Peyer's patch (tissue), 4 donors: ENCODE data around the gene ZC2HC1B. TPM values are rescaled to one million over a fixed set of nuclear protein-coding genes. Genes with fewer than 3 reads are reported as not detected.
"Not testable (repeated sequence)": the region's sequence is repeated elsewhere in the genome, so short reads cannot be mapped to it uniquely, and the experiment has no call there.

ENCODE experiments used
- DNase-seq, 3 donors: peaks; one replicate each; pipeline ENCODE4 v3.0.0-alpha.2; 2017 to 2019
- H3K27ac ChIP-seq, 4 donors: fragments of 200-600 bp; sonication (generic); one replicate each; pipeline ENCODE4 v1.5.1; 2016 to 2019
- H3K27me3 ChIP-seq, 2 donors: fragments of 200-600 bp; sonication (generic); one replicate each; pipeline ENCODE4 v1.5.1; 2019
- H3K36me3 ChIP-seq, 3 donors: fragments of 200-600 bp; sonication (generic); one replicate each; pipeline ENCODE4 v1.5.1; 2016 to 2019
- H3K4me1 ChIP-seq, 4 donors: fragments of 200-600 bp; sonication (generic); one replicate each; pipeline ENCODE4 v1.5.1; 2016 to 2019
- H3K4me3 ChIP-seq, 4 donors: fragments of 200-600 bp; sonication (generic); 1 replicate in 3 of 4; 2 replicates in 1 of 4; pipeline ENCODE4 v1.5.1; 2016 to 2019; ENCODE audit warnings: mild to moderate bottlenecking in 1 of 4
- H3K9me3 ChIP-seq, 4 donors: fragments of 200-600 bp; sonication (generic); one replicate each; pipeline ENCODE4 v1.5.1; 2016 to 2019; ENCODE audit warnings: mild to moderate bottlenecking in 1 of 4
- POLR2A ChIP-seq, 2 donors: fragments of 450-650 bp; IDR thresholded peaks; one replicate each; pipeline ENCODE4 v1.5.1; 2017; ENCODE audit warnings: antibody characterized with exemption in 2 of 2, mild to moderate bottlenecking in 2 of 2, moderate library complexity in 2 of 2
- total RNA-seq, 4 donors: library from RNA; depleted of rRNA; stranded (reverse); fragments of >200 nt; gene quantifications; one replicate each; pipeline ENCODE4 v1.1.0, GENCODE V29; 2016
- TF ChIP-seq, protein P1 (sequence below), 6 experiments: fragments of 450-650 bp in 4 of 6; fragments of 200-600 bp in 2 of 6; sonication (generic) in 1 of 6; IDR thresholded peaks; one replicate each; pipeline ENCODE4 v1.5.1; 2017 to 2019; ENCODE audit warnings: antibody characterized with exemption in 6 of 6, mild to moderate bottlenecking in 3 of 6, moderate library complexity in 1 of 6

Gene ZC2HC1B
- total RNA-seq, 4 donors from 2014 or later = not detected

DNA sequence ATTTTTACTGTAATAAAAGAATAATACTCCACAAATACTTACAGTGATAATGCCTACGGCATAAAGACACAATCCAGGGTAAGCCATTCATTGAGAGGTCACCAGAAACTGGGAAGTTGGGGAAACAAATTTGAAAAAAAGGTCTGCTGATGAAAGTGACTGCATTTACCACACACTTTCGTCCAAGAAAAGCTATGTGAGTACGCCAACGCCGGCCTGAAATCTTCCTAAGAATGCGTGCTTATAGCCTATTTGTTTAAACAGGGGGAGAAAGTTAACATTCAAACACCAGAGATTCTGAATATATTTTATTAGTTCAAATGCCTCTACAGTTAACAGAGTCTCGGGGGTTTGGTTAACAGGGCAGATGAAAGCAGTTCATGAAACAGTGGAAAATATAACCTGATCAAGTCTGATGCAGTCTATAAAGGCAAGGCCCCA lies 21.8 kb upstream of the ZC2HC1B start:
- H3K4me3 ChIP-seq = peak overlapping the region; percentile 73 to 98 (median 86)
- H3K27me3 ChIP-seq = no peaks in the 10 kb centered on the region
- peak overlapping the region; percentile 83 to 97 (median 94) for H3K27ac ChIP-seq
- DNase-seq = no peak
- peaks cover 0 to 29% (median 0%) of the 10 kb centered on the region in 3 donors for H3K36me3 ChIP-seq
- H3K9me3 ChIP-seq = no peaks in the 10 kb centered on the region
- no peak for TF ChIP-seq POLR2A (IDR thresholded peaks at IDR 0.05)
- TF ChIP-seq, protein P1, sequence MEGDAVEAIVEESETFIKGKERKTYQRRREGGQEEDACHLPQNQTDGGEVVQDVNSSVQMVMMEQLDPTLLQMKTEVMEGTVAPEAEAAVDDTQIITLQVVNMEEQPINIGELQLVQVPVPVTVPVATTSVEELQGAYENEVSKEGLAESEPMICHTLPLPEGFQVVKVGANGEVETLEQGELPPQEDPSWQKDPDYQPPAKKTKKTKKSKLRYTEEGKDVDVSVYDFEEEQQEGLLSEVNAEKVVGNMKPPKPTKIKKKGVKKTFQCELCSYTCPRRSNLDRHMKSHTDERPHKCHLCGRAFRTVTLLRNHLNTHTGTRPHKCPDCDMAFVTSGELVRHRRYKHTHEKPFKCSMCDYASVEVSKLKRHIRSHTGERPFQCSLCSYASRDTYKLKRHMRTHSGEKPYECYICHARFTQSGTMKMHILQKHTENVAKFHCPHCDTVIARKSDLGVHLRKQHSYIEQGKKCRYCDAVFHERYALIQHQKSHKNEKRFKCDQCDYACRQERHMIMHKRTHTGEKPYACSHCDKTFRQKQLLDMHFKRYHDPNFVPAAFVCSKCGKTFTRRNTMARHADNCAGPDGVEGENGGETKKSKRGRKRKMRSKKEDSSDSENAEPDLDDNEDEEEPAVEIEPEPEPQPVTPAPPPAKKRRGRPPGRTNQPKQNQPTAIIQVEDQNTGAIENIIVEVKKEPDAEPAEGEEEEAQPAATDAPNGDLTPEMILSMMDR (IDR thresholded peaks at IDR 0.05) = no peak
- peaks cover 0 to 23% (median 3%) of the 10 kb centered on the region in 4 donors for H3K4me1 ChIP-seq

DNA sequence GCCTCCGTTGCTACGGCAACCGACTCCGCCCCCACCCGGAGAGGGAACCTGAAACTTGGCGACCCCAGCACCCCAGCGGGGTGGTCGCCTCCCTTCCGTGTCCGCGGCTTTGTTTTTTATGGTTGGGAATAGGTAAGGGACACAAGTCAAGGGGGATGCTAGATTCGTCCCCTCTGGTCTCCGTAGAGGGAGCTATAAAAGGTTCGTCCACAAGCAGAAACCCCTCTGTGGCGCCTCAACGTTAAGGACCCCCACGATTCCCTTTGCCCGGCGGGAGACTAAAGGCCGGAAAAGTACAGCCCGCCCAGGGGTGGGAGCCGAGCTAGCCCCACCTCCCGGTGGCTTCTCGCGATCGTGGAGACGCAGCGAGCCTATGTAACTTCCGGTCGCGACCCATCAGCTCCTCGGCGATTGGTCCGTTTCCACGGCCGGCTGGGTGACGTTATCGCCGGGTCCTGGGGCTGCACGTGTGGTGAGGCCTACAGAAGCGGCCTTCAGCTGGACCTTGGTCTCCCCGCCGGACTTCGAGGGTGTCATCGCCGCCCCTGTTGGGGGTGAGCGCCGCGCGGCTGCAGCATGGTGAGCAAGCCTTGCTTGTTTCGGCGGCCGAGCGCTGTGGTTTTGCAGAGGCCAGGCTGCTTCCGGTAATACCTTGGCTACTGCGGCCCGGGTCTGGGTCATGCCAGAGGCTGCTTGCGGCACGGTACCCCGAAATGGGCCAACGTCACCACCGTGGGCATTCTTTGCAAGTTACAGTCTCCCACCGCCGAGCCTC lies 21.2 kb upstream of the ZC2HC1B start, which contains the start of gene LTV1:
LTV1 (plus strand) TSS at position 437 of the 775 bp plus-strand sequence; CDS start at position 577, 140 bp downstream.
- Histone ChIP-seq H3K4me1 (peaks cover 0 to 23% (median 3%) of the 10 kb centered on the region in 4 donors), H3K4me3 (peak within 1 kb of the TSS; percentile 73 to 98 (median 86)), H3K9me3 (no peaks in the 10 kb centered on the region), H3K27ac (peak within 1 kb of the TSS; percentile 83 to 97 (median 94)), H3K27me3 (no peaks in the 10 kb centered on the region), H3K36me3 (peaks cover 0 to 35% (median 0%) of the 10 kb centered on the region in 3 donors)
- peak; percentile 61 to 68 for TF ChIP-seq POLR2A (IDR thresholded peaks at IDR 0.05)
- TF ChIP-seq, protein P1 (IDR thresholded peaks at IDR 0.05) = peak in 1 of 6 experiments; percentile 16
- peak; percentile 92 to 98 (median 97) for DNase-seq

DNA sequence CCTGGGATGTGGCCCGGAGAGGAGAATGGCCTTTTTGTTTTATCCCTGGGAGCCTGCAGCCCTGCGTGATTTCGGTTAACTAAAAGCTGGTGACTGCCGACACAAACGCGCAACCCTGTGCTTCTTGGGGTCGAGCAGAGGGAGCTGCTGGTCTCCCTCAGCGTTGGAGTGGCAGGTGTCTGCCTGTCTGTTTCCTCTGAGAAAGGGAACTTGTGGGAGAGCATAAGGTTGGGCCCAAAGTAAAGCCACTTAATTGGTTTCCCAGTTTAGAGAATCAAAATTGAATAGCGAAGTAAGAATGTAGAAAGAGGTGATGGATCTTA lies 20.6 kb upstream of the ZC2HC1B start:
- TF ChIP-seq, protein P1 (IDR thresholded peaks at IDR 0.05) = no peak
- TF ChIP-seq POLR2A (IDR thresholded peaks at IDR 0.05) = no peak

DNA sequence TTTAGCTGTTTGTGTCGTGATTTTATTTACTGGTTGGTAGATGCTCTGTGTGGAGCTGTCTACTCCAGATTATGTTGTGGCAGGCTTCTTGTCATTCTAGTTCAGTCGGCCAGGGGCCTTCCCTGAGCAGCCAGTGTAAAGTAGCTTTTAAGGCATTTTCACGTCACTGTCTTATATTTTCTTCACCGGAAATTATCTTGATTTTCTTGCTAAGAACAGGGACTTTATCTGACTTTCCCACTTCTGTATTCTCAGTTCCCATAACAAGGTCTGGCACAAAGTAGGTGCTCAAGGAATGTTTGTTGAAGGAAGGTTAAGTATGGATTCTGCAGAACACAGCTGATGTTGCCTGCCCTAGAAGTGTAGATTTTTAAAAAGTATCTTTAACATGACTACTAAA lies 20.3 kb upstream of the ZC2HC1B start:
- TF ChIP-seq, protein P1 (IDR thresholded peaks at IDR 0.05) = no peak
- no peak for TF ChIP-seq POLR2A (IDR thresholded peaks at IDR 0.05)
- Histone ChIP-seq H3K36me3 (peaks cover 0 to 44% (median 0%) of the 10 kb centered on the region in 3 donors), H3K27me3 (no peaks in the 10 kb centered on the region), H3K27ac (peak overlapping the region; percentile 83 to 97 (median 94)), H3K9me3 (no peaks in the 10 kb centered on the region), H3K4me3 (peak overlapping the region; percentile 73 to 98 (median 86)), H3K4me1 (peaks cover 0 to 18% (median 3%) of the 10 kb centered on the region in 4 donors)
- DNase-seq = no peak

More for the DNA sequence above, 20.6 kb upstream of the ZC2HC1B start:
- no peak for DNase-seq
- Histone ChIP-seq H3K4me3 (peak overlapping the region; percentile 73 to 98 (median 86)), H3K27me3 (no peaks in the 10 kb centered on the region), H3K9me3 (no peaks in the 10 kb centered on the region), H3K36me3 (peaks cover 0 to 40% (median 0%) of the 10 kb centered on the region in 3 donors), H3K27ac (peak overlapping the region; percentile 83 to 97 (median 94)), H3K4me1 (peaks cover 0 to 22% (median 3%) of the 10 kb centered on the region in 4 donors)

DNA sequence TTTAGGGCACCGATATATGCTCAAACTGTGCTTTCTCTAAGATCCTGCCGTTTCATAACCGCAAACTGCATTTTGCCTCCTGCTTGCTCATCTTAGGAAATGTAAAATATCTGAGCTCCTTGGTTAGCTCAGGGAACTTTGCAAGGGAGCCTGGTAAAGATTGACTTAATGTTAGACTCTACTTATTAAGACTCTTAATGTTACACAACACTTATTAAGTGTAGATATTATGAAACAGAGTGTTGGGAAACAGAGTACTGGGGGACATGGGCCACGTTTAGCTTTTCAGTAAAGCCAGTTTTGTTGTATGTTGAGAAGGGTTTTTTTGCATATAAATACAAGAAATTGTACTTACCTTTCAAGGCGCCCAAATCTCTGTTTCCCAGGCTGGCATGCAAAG lies 19.2 kb upstream of the ZC2HC1B start:
- Histone ChIP-seq H3K4me1 (peaks cover 0 to 16% (median 3%) of the 10 kb centered on the region in 4 donors), H3K36me3 (peaks cover 0 to 53% (median 0%) of the 10 kb centered on the region in 3 donors), H3K27ac (no peak overlapping the region), H3K27me3 (no peaks in the 10 kb centered on the region), H3K4me3 (no peak overlapping the region), H3K9me3 (no peaks in the 10 kb centered on the region)
- no peak for DNase-seq
- no peak for TF ChIP-seq POLR2A (IDR thresholded peaks at IDR 0.05)
- TF ChIP-seq, protein P1 (IDR thresholded peaks at IDR 0.05) = no peak

DNA sequence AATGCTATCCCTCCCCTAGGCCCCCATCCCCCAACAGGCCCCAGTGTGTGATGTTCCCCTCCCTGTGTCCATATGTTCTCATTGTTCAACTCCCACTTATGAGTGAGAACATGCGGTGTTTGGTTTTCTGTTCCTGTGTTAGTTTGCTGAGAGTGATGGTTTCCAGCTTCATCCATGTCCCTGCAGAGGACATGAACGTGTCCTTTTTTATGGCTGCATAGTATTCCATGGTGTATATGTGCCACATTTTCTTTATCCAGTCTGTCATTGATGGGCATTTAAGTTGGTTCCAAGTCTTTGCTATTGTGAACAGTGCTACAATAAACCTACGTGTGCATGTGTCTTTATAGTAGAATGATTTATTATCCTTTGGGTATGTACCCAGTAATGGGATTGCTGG lies 12.6 kb upstream of the ZC2HC1B start:
- not testable (repeated sequence) for H3K4me1 ChIP-seq, H3K4me3 ChIP-seq, H3K27me3 ChIP-seq, H3K27ac ChIP-seq, DNase-seq, H3K9me3 ChIP-seq
- peaks cover 0 to 82% (median 0%) of the 10 kb centered on the region in 3 donors for H3K36me3 ChIP-seq

DNA sequence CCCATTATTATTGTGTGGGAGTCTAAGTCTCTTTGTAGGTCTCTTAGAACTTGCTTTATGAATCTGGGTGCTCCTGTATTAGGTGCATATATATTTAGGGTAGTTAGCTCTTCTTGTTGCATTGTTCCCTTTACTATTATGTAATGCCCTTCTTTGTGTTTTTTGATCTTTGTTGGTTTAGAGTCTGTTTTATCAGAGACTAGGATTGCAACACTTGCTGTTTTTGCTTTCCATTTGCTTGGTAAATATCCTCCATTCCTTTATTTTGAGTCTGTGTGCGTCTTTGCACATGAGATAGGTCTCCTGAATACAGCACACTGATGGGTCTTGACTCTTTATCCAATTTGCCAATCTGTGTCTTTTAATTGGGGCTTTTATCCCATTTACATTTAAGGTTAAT lies 9.2 kb upstream of the ZC2HC1B start:
- not testable (repeated sequence) for H3K27ac ChIP-seq, H3K4me1 ChIP-seq, DNase-seq, H3K9me3 ChIP-seq, H3K27me3 ChIP-seq, H3K4me3 ChIP-seq
- H3K36me3 ChIP-seq = peaks cover 0 to 83% (median 0%) of the 10 kb centered on the region in 3 donors

DNA sequence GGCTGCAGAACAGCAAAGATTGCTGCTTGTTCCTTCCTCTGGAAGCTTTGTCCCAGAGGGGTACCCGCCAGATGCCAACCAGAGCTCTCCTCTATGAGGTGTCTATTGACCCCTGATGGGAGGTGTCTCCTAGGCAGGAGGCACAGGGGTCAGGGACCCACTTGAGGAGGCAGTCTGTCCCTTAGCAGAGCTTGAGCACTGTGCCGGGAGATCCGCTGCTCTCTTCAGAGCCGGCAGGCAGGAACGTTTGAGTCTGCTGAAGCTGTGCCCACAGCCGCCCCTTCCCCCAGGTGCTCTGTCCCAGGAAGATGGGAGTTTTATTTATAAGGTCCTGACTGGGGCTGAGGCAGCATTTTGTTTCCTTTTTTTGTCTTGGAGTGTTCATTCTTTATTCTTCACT lies 7.5 kb upstream of the ZC2HC1B start:
- not testable (repeated sequence) for DNase-seq, H3K27me3 ChIP-seq, H3K9me3 ChIP-seq, H3K4me1 ChIP-seq, H3K4me3 ChIP-seq, H3K27ac ChIP-seq
- peaks cover 0 to 83% (median 0%) of the 10 kb centered on the region in 3 donors for H3K36me3 ChIP-seq
